Right lobe of liver (tissue), 4 donors: ENCODE results near the gene ZNF581.

ENCODE experiments used
- CTCF ChIP-seq, 4 donors: fragments of 200-600 bp in 3 of 4; fragments of 450-650 bp in 1 of 4; IDR thresholded peaks; one replicate each; pipeline versions ENCODE4 v1.5.1 to v1.8.0; 2016 to 2022; ENCODE audit warnings: antibody characterized with exemption in 4 of 4, mild to moderate bottlenecking in 2 of 4
- POLR2A ChIP-seq: fragments of 450-650 bp; IDR thresholded peaks from one replicate; pipeline ENCODE4 v1.6.1; 2017; ENCODE audit warnings: antibody characterized with exemption, mild to moderate bottlenecking
- donor health status: DM: no; HTN: no; CAD: no.
- donor health status: DM: no; HTN: no; CAD: no.
- donor health status: DM: no; HTN: yes; CAD: no.

GRCh38 chr19:55671054-55671378 lies 27.6 kb downstream of the ZNF581 start:
- TF ChIP-seq POLR2A = no peak
- TF ChIP-seq CTCF (IDR thresholded peaks at IDR 0.05) = no peak
